GM18526 (cell line): ENCODE measurements around the gene GLUL.

Experiments
- POLR2A ChIP-seq: IDR thresholded peaks from 3 replicates; pipeline ENCODE4 v1.6.1; 2011; ENCODE audit not compliant: insufficient read length; ENCODE audit errors: extremely low read depth

GLUL gene

DNA sequence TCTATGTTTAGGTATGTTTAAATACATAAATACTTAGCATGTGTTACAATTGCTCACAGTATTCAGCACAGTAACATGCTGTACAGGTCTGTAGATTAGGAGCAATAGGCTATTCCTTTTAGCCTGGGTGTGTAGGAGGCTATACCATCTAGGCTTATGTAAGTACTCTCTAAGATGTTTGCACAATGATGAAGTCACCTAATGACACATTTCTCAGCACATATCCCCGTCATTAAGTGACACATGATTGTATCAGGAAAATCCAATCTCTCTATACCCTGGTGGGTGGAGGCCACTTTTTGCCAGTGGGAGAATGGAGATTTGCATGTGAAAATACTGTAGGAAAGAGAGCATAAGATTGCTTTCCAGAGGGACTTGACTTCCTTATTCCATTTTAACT lies 14.4 kb upstream of the GLUL start:
- no peak for TF ChIP-seq POLR2A

DNA sequence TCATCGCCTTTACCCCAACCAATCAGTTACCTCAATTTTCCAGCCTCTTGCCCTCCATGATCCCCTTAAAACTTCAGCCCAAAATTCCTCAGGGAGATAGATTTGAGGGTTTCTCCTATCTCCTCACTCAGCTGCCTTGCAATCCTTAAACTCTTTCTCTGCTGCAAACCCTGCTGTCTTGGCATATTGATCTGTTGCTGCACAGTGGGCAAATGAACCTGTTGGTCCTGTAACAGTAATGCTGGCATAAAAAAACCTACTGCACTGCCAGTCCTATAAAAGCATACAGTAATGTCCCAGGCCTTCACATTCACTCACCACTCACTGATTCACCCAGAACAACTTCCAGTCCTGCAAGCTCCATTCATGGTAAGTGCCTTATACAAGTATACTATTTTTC lies 14.0 kb upstream of the GLUL start:
- TF ChIP-seq POLR2A, result no peak

DNA sequence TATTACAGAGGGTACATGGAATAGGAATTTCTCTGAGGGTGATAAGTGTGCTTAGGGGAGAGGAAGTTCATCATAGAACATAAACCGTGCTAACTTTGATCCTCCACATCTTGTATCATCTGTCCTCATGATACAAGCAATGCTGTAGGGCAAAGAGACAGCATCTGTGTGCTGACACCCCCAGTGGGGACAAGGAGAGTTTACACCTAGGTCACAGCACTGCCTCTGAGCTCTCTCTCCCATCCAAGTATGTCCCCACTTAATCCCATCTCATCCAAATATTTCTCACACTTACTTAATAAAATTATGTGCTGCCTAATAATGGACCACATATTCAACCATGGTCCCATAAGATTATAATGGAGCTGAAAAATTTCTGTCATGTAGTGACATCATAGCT lies 13.2 kb upstream of the GLUL start:
- no peak for TF ChIP-seq POLR2A

DNA sequence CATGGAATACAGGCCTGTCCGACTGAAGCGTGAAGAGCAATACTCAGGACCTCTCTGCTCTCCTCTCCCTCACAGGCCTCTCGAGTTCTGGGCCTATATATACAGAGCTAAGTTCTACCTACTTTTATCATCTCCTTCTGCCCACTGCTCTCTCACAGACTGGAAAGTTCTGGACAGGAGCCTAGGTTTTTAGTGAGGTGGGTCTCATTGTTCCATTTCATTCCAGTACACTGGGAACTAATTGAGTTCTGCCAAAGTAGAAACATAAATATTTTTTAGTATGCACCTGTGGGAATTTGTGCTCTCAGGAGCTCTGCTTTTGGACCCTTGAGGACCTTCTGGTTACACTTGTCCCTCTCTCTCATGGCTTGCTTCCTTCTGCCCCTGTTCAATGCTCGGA lies 9.0 kb upstream of the GLUL start, which contains the start of gene TEDDM1:
TSS of gene TEDDM1 (minus strand) at position 101 of the 400 bp plus-strand sequence. CDS start 182 bp downstream, outside the sequence.
- no peak for TF ChIP-seq POLR2A

DNA sequence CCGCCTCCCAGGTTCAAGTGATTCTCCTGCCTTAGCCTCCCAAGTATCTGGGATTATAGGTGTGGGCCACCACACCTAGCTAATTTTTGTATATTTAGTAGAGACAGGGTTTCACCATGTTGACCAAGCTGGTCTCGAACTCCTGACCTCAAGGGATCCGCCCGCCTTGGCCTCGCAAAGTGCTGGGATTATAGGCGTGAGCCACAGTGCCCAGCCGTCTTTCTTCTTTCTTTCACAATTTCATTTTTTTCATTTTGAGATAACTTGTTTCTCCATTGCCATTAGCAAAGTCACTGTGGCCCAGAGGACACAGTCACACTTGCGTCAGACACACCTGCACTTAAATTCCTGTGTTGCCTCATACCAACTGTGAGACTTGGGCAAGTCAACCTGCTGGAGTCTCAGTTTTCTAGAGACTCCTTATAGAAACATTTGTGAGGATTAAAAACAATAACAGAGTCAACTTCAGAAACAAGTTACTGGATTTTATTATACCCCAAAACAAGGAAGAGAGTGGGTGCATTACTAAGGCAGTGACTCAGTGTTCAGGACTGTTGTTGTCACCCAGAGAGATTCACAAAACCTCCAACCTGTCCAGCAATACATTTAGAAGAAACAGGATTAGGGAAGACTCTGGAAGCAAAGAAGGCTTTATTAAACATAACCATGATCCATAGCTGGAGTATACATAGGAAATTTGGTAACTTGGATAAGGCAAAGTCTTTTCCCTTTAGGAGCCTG lies 6.2 kb upstream of the GLUL start:
- no peak for TF ChIP-seq POLR2A

DNA sequence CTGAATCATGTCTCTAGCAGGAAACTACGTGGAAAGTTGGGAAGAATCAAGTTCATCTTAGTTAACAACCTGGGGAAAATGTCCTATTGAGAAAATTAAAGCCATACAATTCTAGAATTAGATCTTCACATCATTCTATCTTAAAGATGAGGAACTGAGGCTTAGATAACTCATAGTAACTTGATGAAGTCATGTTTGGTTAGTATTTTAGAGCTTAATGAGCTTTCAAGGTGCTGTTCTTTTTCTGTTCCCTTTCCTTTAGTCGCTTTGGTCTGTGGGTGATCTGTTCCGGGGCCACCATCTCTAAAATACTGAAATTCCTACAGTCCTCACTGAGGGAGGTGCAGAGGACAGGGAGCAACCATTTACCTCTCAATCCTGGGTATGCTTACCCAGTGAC lies 4.3 kb upstream of the GLUL start:
- no peak for TF ChIP-seq POLR2A

DNA sequence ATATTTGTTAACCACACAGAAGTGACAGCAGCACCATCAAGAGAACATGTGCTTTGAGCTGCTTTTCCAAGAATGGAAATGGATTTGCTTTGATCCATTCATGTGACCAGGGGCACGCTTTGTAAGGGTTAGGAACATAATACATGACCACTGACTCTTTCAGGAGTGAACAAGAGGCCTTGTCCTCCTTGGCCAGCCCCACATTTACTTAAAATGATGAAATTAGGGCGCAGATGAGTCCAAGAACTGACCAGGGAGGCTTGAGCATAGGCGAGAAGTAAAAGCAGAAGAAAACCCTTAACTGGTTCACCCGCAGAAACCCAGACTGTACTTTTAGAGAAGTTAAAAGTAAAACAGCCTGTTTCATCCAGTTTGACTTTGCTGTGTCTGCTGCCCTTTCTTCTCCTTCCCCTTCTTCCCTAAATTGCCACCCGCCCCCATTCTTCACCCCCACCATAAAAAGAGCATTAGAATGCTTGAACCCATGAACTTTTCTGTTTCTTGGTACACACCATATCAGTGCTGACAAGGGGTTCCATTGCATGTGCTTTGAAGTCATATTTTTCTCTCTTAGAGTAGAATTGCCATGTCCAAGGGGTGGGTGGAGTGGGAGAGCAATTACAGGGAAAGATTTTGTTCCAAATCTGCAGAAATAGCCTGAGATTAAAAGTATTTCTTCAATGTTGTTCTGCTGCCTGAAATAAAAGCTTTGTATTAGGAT lies 2.6 kb upstream of the GLUL start:
- no peak for TF ChIP-seq POLR2A

DNA sequence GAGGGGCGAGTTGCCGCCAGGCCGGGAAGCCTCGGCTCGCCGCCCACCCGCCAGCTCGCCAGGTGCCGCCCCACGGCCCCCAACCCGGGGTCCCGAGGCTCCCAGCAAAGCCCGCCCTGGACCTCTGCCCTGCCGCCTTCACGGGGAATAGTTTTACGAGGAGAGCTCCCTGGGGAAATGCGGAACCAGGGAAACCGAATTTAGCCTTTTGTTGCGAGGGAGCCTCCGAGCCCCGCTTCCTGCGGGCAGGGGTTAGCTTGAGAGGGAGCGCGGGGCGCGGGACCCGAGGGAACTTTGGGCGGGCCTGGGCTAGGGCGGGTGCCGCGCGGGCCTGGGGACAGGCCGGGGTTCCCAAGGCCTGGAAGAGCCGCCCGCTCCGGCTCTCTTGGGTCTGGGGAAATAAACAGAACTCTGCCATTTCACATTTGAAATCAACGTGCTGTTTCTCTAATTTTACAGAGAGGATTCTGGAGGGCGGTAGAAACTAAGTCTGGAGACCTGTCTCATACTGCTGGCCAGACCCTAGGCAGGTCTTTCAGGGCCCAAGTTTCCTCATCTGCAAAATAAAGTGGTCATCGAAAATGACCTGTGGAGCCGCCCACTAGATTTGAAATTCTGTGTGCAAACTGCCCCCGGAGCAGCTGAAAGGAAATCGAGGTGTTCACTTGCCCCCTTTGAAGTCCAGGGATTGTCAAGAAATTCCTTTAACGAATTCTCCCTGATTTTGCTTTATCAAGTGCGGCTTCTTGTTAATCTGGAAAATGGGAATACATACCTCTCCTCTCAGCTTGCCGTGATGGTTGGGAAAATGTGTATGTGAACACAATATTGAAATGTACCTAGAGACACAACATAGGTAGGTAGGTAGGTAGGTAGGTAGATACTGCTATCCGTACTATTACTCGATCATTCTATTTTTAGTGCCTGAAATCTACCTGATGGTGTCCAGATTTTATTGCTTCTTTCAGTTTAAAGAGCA lies 749 bp upstream of the GLUL start:
- no peak for TF ChIP-seq POLR2A

DNA sequence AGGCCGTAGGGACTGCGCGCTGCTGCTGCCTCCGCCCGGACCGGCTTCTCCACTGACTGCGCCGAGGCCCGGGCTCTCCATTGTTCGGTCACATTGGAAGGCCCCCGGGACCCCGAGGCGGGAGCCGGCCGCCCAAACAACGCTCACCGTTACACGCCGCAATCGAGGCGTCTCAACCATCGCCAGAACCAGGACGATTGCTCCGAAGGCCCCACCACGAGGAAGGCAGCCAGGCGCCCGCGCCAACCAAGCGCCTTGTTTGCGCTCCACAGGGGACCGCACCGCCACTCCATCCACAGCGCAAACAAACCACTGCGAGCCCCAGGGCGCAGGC lies 595 bp downstream of the GLUL start:
- TF ChIP-seq POLR2A, result no peak

DNA sequence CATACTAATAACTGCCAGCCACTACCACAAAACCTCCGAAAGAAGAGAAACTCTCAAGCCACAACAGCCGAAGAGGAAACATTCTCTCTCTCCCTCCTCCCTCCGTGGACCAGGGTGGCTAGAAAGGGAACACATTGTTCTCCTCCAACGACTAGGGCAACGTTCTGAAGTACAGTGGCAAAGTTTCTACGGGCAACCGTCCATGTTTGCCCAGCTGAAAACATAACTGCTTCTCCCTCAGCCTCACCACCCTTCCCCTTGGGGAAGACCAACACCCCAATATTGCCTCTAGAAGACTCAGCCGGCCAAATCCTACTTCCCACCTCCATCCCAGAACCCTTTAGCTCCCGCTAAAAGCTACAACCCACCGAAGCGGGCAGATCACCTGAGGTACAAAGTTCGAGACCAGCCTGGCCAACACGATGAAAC lies 2.0 kb downstream of the GLUL start:
- no peak for TF ChIP-seq POLR2A

DNA sequence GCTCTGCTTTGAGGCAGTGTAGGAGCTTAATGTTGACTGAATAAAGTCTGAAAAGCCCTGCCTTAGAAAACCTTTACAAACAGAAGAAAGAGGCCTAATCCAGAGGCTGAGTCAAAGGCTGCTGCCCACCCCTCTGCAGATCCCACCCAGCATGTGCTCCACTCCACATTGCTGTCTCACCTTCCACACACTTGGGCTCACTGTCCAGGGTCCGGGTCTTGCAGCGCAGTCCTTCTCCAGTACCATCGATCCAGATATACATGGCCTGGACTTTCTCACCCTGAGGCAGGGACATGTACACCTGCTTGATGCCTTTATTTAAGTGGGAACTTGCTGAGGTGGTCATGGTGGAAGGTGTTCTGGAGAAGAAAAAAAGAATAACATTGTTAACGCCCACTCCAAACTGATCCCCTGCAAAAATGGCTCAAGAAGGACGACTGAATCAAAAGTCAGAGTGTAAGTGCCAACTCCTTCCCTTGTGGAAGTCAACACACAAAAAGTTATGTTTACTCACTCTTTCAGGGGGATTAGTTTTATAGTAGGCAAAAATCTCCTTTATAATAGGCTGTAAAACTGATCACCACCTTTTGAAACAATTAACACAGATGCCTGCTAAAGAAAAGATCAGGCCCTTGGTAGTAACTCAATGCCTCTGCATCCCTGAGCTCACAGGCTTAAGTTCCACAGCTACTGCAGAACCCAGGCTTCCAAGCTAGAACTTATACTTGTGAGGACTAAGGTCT lies 3.0 kb downstream of the GLUL start:
- no peak for TF ChIP-seq POLR2A

DNA sequence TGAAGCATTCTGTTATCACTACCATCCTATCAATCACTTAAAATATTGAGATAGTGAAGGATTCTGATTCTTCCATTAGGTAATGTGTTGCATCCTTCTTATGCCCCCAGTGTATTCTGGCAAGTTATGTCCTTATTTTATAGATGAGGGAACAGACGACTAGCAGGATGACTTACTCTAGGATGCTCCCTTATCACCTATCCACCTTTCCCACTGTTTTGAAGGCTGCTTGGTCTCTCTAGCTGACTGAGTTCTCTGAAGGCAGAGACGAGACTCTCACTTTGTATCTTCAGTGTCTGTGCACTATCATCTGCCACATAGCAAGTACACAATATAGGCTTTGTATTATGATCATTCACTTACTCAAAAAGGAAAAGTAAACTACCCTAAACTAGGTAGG lies 4.0 kb downstream of the GLUL start:
- TF ChIP-seq POLR2A, result no peak

DNA sequence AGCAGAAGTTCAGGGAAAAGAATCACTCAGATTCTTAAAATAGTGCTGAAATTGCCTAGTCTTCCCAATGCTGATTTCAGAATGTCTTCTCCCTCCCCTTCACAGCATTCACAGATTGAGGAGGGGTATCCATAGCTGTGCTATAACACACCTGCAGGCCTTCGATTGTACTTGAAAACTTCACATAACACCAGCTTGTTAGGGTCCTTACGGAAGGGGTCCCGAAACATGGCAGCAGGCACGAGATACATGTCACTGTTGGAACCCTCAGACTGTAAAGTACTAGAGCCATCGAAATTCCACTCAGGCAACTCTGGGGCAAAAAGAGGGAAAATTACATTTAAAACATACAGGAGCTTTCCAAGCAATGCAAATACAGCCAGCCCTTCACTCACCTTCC lies 4.6 kb downstream of the GLUL start:
- TF ChIP-seq POLR2A, result no peak

DNA sequence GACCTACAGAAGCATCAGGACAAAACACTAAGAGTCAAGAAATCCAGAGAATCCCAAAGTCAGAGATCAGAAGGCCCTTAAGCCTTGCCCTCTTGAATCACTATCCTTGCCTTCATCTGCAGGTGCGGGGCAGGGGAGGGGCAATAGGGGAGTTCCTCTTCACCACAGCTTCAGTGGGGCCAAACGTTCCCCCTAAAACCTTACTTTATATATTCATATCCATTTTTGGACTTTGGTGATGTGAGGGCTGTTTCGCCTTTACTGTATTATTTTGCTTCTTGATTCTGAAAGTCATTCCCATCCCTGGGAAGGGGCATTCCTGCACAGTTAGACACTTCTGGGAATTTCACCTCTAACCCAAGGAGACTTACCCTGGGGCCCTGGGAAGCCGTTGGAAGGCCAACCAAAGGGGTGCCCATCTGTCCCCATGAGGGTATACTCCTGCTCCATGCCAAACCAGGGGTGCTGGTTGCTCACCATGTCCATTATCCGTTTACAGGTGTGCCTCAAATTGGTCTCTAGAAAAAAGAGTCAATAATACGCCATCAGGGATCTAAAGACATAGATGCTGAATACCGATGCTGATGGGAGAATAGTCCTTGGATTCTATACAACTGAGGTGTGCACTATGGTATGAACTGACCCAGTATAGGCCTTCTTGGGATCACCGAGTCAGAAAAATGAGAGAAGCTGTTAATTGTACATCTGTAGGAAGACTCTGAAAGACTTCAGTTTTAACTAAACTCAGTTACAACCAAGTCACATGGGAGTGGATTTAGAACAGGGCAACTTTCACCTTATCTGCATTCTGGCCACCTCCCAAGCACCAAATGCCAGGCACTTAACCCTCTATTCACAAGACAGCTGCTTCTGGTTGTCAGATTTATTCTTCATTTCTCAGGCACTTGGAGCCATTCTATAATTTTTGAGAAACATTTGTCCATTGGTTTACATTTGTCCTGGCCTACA lies 5.4 kb downstream of the GLUL start:
- TF ChIP-seq POLR2A, result no peak
